ENCODE results near the gene TCEAL1.

DNA sequence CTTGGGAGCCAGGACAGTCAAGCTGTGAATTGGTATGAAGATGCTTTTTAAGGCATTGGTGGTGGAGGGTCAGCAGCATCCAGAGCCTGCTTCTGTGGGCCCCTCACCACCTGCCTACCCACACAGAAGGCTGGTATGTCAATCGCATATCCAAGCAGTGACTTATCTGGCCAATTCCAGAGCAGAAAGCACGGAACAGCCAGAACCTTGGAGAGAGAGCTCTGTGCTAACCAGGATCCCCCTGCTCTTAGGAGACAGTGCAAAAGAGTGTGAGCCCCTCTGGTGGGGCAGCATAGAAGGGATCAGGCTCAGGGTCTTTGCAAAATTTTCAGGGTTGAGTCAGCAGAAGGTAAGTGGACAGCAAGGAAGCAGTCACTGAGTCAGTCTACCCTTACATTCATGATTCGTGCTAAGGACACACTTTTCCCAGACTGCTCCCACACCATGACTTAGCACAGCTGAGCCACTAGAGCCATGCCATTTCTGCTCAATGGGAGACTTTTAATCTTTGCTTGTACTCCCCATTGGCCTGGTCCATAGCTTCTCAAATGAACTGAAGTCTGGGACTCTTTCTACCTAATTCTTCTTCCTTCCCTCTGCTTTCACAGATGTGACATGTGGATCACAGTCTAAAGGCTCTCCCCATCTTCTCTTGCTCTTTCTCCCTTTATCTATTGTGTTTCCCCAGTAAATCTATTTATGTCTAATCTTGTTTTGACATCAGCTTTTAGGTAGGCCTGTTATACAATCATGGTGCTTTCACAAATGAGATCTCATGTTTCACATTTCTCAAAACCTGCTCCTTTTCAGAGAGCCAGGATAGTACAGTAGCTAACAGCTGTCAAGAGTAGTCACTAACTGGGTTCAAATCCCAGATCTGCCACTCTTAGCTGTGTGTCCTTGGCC lies 37.7 kb downstream of the TCEAL1 start:
- no peak for TF ChIP-seq POLR2A (IDR thresholded peaks at IDR 0.05)
- TF ChIP-seq, protein P1, sequence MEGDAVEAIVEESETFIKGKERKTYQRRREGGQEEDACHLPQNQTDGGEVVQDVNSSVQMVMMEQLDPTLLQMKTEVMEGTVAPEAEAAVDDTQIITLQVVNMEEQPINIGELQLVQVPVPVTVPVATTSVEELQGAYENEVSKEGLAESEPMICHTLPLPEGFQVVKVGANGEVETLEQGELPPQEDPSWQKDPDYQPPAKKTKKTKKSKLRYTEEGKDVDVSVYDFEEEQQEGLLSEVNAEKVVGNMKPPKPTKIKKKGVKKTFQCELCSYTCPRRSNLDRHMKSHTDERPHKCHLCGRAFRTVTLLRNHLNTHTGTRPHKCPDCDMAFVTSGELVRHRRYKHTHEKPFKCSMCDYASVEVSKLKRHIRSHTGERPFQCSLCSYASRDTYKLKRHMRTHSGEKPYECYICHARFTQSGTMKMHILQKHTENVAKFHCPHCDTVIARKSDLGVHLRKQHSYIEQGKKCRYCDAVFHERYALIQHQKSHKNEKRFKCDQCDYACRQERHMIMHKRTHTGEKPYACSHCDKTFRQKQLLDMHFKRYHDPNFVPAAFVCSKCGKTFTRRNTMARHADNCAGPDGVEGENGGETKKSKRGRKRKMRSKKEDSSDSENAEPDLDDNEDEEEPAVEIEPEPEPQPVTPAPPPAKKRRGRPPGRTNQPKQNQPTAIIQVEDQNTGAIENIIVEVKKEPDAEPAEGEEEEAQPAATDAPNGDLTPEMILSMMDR (IDR thresholded peaks at IDR 0.05), result no peak
